Endothelial cell of umbilical vein (primary cell): Measurements from ENCODE around the gene CD47. TPM values are rescaled to one million over a fixed set of nuclear protein-coding genes. Genes with fewer than 3 reads are reported as not detected.

ENCODE experiments used
- BruUV-seq: library from RNA; stranded (reverse); fragments of 400-500 nt; replicated peaks from 2 replicates; lab custom pipeline; 2021; lab: Mats Ljungman, UMichigan
- CTCF ChIA-PET: fragments of 300-600, 350-600 bp; sonication (Branson Sonifier 250); formaldehyde crosslinking; loops from one replicate; lab custom pipeline; 2021; ENCODE audit warnings: antibody characterized with exemption, inconsistent platforms; lab: Charles Lee
- POLR2A ChIA-PET: fragments of 300-600, 350-600 bp; sonication (Branson Sonifier 250); formaldehyde crosslinking; loops from one replicate; lab custom pipeline; 2021; ENCODE audit warnings: antibody characterized with exemption, inconsistent platforms; lab: Charles Lee
- DNase-seq: peaks from one replicate; pipeline ENCODE4 v3.0.0-alpha.2; 2011; ENCODE audit warnings: low read depth, low spot score
- FAIRE-seq: peaks from 2 replicates; lab custom pipeline; 2011; peaks lifted over from hg19 to GRCh38; lab: Jason Lieb, UNC
- H2AFZ ChIP-seq: 2 replicates; pipeline ENCODE4 v1.6.0; 2012; ENCODE audit warnings: low read depth, low read length, control low read depth, inconsistent platforms
- H3K27ac ChIP-seq: 2 replicates; pipeline ENCODE4 v1.5.1; 2011; ENCODE audit warnings: low read depth, mild to moderate bottlenecking, control low read depth, low read length, moderate library complexity; ENCODE audit not compliant: insufficient read depth
- H3K27me3 ChIP-seq, 2 experiments: 2 replicates each; pipeline versions ENCODE4 v1.6.0 to v1.6.1; 2011; ENCODE audit warnings: low read length in 2 of 2, mixed read lengths in 1 of 2; ENCODE audit not compliant: control insufficient read depth in 2 of 2, insufficient read depth in 2 of 2
- H3K36me3 ChIP-seq, 2 experiments: 2 replicates in 1 of 2; 3 replicates in 1 of 2; pipeline ENCODE4 v1.5.1; 2011; ENCODE audit warnings: low read length in 2 of 2, mild to moderate bottlenecking in 1 of 2, moderate library complexity in 1 of 2; ENCODE audit not compliant: control insufficient read depth in 2 of 2, insufficient read depth in 2 of 2; ENCODE audit errors: extremely low read depth in 1 of 2
- H3K4me1 ChIP-seq: 3 replicates; pipeline ENCODE4 v1.5.1; 2011; ENCODE audit warnings: mild to moderate bottlenecking, low read length; ENCODE audit not compliant: control insufficient read depth, insufficient read depth; ENCODE audit errors: extremely low read depth
- H3K4me2 ChIP-seq: 2 replicates; pipeline ENCODE4 v1.6.1; 2011; ENCODE audit warnings: low read length, control low read depth, mixed read lengths; ENCODE audit not compliant: insufficient read depth
- H3K4me3 ChIP-seq, 3 experiments: fragments of 200-600 bp in 1 of 3; sonication (generic), shearing (Covaris generic) in 1 of 3; replicated peaks in 1 of 3; 2 replicates each; pipeline ENCODE4 v1.5.1; 2011 to 2016; ENCODE audit warnings: control low read depth in 3 of 3, low read length in 3 of 3, mild to moderate bottlenecking in 2 of 3, inconsistent platforms in 1 of 3, low read depth in 1 of 3, moderate library complexity in 1 of 3; ENCODE audit not compliant: insufficient read depth in 1 of 3
- H3K79me2 ChIP-seq: 2 replicates; pipeline ENCODE4 v1.6.0; 2012; ENCODE audit warnings: low read length, inconsistent platforms; ENCODE audit not compliant: control insufficient read depth, insufficient read depth
- H3K9ac ChIP-seq: replicated peaks from 2 replicates; pipeline ENCODE3; 2011; ENCODE audit warnings: low read length, control low read depth; ENCODE audit not compliant: insufficient read depth; ENCODE audit errors: extremely low read depth
- H3K9me1 ChIP-seq: replicated peaks from 3 replicates; pipeline ENCODE4 v1.6.0; 2011; ENCODE audit warnings: mild to moderate bottlenecking, low read length; ENCODE audit not compliant: control insufficient read depth, insufficient read depth; ENCODE audit errors: extremely low read depth
- H3K9me3 ChIP-seq: replicated peaks from 2 replicates; pipeline ENCODE4 v1.5.1; 2012; ENCODE audit warnings: low read length, inconsistent platforms; ENCODE audit not compliant: control insufficient read depth, insufficient read depth
- H4K20me1 ChIP-seq: replicated peaks from 2 replicates; pipeline ENCODE3; 2011; ENCODE audit warnings: mild to moderate bottlenecking, low read length; ENCODE audit not compliant: control insufficient read depth, insufficient read depth; ENCODE audit errors: extremely low read depth
- EZH2 ChIP-seq: IDR thresholded peaks from 2 replicates; pipeline ENCODE4 v1.6.1; 2012; ENCODE audit warnings: borderline replicate concordance, low read depth, mild to moderate bottlenecking, moderate library complexity, low read length, inconsistent platforms; ENCODE audit not compliant: severe bottlenecking
- FOS ChIP-seq: IDR thresholded peaks from 2 replicates; pipeline ENCODE4 v1.6.1; 2011; ENCODE audit warnings: mild to moderate bottlenecking, low read length, moderate library complexity, borderline replicate concordance; ENCODE audit not compliant: insufficient read depth
- GATA2 ChIP-seq: IDR thresholded peaks from 2 replicates; pipeline ENCODE4 v1.7.0; 2011; ENCODE audit warnings: low read depth, mild to moderate bottlenecking, moderate library complexity, mixed read lengths, low read length; ENCODE audit not compliant: insufficient read length, insufficient read depth
- JUN ChIP-seq: IDR thresholded peaks from 2 replicates; pipeline ENCODE4 v1.6.1; 2011; ENCODE audit warnings: borderline replicate concordance, low read depth; ENCODE audit not compliant: insufficient read length, insufficient read depth
- MAX ChIP-seq: IDR thresholded peaks from 2 replicates; pipeline ENCODE4 v1.6.1; 2011; ENCODE audit not compliant: insufficient read depth, insufficient read length
- MYC ChIP-seq: IDR thresholded peaks from one replicate; pipeline ENCODE4 v1.6.1; 2011; ENCODE audit warnings: mild to moderate bottlenecking, low read depth, low read length
- POLR2A ChIP-seq: IDR thresholded peaks from 2 replicates; pipeline ENCODE4 v1.6.1; 2012; ENCODE audit warnings: low read depth, mild to moderate bottlenecking, control low read depth, low read length
- POLR2AphosphoS5 ChIP-seq: IDR thresholded peaks from 2 replicates; pipeline ENCODE4 v1.6.1; 2012; ENCODE audit warnings: low read depth, mild to moderate bottlenecking, control low read depth, low read length, moderate library complexity; ENCODE audit not compliant: insufficient read depth
- dilution Hi-C: fragments of 300-500 bp; cut with MboI; formaldehyde crosslinking; loops from one replicate; pipeline ENCODE4 v1.15.0; 2019; ENCODE audit warnings: low sequenced_read_pairs; ENCODE audit not compliant: extremely low pct_ligation_motif_present
- intact Hi-C: fragments of 100-400 bp; cut with micrococcal nuclease; formaldehyde crosslinking; loops from one replicate; pipeline ENCODE4 v1.10.0; 2022
- polyA plus RNA-seq, 4 experiments: library from polyadenylated mRNA; depleted of rRNA in 3 of 4; stranded (reverse) in 3 of 4; unstranded in 1 of 4; fragments of >200 nt; gene quantifications; 2 replicates each; pipeline versions ENCODE4 v1.2.1 to v1.2.3, GENCODE V29; 2011 to 2012; ENCODE audit warnings: missing spikeins in 1 of 4
- total RNA-seq: library from RNA; stranded (reverse); gene quantifications from 2 replicates; pipeline ENCODE4 v1.2.3, GENCODE V29; 2021
- TF ChIP-seq, protein P1 (sequence below), 2 donors: IDR thresholded peaks; 1 replicate in 1 of 2; 2 replicates in 1 of 2; pipeline ENCODE4 v1.5.1; 2011; ENCODE audit warnings: low read length in 2 of 2, mild to moderate bottlenecking in 2 of 2, moderate library complexity in 2 of 2, control low read depth in 1 of 2, inconsistent platforms in 1 of 2, low read depth in 1 of 2; ENCODE audit not compliant: insufficient read depth in 1 of 2; ENCODE audit errors: extremely low read depth in 1 of 2

Gene CD47
- total and polyA plus RNA-seq, 2 donors (not counting 3 experiments of a cell fraction or from before 2014, with no cell fraction given) = 29.3 to 32.2 TPM

DNA sequence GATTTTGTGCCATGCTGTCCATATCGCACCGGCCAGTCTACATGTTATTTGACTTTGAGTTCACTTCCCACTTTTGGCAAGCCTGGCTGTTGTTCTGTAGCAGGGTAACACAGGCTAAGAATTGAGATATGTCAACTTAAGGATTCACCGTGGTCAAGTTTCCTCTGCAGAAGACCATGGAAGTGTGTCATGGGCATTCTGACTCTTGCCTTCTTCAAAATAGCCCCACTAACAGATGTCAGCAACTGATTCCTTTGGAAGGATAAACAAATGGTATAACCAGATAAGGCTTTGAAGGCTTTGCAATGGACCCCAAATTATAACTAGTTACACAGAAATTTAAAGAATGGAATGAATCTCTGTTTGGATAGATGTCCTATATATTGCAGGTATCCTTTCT lies 20.1 kb upstream of the CD47 start:
- H2AFZ ChIP-seq = no peak overlapping the region
- no peak overlapping the region for H3K4me2 ChIP-seq
- intact Hi-C loops (no loop called here), dilution Hi-C loops (no loop called here)
- ChIA-PET CTCF (no interaction called here), POLR2A (no interaction called here)
- no peak overlapping the region for H3K27ac ChIP-seq
- DNase-seq (no peak), FAIRE-seq (no peak)
- H3K9me3 ChIP-seq = no peaks in the 10 kb centered on the region
- no peak overlapping the region for H3K9ac ChIP-seq
- TF ChIP-seq MYC (no peak), JUN (no peak), EZH2 (no peak), MAX (no peak), POLR2A (no peak)
- TF ChIP-seq, protein P1, sequence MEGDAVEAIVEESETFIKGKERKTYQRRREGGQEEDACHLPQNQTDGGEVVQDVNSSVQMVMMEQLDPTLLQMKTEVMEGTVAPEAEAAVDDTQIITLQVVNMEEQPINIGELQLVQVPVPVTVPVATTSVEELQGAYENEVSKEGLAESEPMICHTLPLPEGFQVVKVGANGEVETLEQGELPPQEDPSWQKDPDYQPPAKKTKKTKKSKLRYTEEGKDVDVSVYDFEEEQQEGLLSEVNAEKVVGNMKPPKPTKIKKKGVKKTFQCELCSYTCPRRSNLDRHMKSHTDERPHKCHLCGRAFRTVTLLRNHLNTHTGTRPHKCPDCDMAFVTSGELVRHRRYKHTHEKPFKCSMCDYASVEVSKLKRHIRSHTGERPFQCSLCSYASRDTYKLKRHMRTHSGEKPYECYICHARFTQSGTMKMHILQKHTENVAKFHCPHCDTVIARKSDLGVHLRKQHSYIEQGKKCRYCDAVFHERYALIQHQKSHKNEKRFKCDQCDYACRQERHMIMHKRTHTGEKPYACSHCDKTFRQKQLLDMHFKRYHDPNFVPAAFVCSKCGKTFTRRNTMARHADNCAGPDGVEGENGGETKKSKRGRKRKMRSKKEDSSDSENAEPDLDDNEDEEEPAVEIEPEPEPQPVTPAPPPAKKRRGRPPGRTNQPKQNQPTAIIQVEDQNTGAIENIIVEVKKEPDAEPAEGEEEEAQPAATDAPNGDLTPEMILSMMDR (IDR thresholded peaks at IDR 0.05; ENCODE audit: extremely low read depth in 1 of 2, insufficient read depth in 1 of 2, low read depth in 1 of 2, low read length in 2 of 2) = no peak
- no TSS peak for BruUV-seq
- H4K20me1 ChIP-seq = no peaks in the 10 kb centered on the region
- no peak overlapping the region for H3K4me3 ChIP-seq
- no peaks in the 10 kb centered on the region for H3K79me2 ChIP-seq
- H3K9me1 ChIP-seq = no peaks in the 10 kb centered on the region
- peaks cover 0 to 2% of the 10 kb centered on the region in 2 experiments for H3K27me3 ChIP-seq
- H3K36me3 ChIP-seq = no peaks in the 10 kb centered on the region
- H3K4me1 ChIP-seq = no peaks in the 10 kb centered on the region

- CTCF ChIA-PET = no interaction called here
- no peak overlapping the region for H3K4me2 ChIP-seq
- BruUV-seq = no TSS peak
- H3K27ac ChIP-seq = no peak overlapping the region
- no peak for DNase-seq
- no peaks in the 10 kb centered on the region for H3K4me1 ChIP-seq
- H3K9me1 ChIP-seq = no peaks in the 10 kb centered on the region
- no peak overlapping the region for H2AFZ ChIP-seq
- POLR2A ChIA-PET = no interaction called here
- no peak overlapping the region for H3K4me3 ChIP-seq
- H3K36me3 ChIP-seq = no peaks in the 10 kb centered on the region
- TF ChIP-seq MAX (no peak), JUN (no peak), EZH2 (no peak), FOS (no peak), GATA2 (no peak), MYC (no peak), POLR2AphosphoS5 (no peak), POLR2A (no peak)
- TF ChIP-seq, protein P1 (IDR thresholded peaks at IDR 0.05; ENCODE audit: extremely low read depth in 1 of 2, insufficient read depth in 1 of 2, low read depth in 1 of 2, low read length in 2 of 2) = no peak
- no peak for FAIRE-seq
- intact Hi-C loops (no loop called here), dilution Hi-C loops (no loop called here)
- no peak overlapping the region for H3K9ac ChIP-seq
- H3K27me3 ChIP-seq = no peaks in the 10 kb centered on the region
- H3K9me3 ChIP-seq = no peaks in the 10 kb centered on the region
- no peaks in the 10 kb centered on the region for H4K20me1 ChIP-seq
- no peaks in the 10 kb centered on the region for H3K79me2 ChIP-seq
Measured at GRCh38 chr3:108108416-108108815, 17.6 kb upstream of the CD47 start.
